H1 (cell line): ENCODE measurements around the gene HS3ST5. TPM values are rescaled to one million over a fixed set of nuclear protein-coding genes. Genes with fewer than 3 reads are reported as not detected.

Source experiments
- ATF2 ChIP-seq: IDR thresholded peaks from 2 replicates; pipeline ENCODE4 v1.6.1; 2012; ENCODE audit warnings: low read length, inconsistent platforms
- KDM4A ChIP-seq: IDR thresholded peaks from one replicate; pipeline ENCODE4 v1.7.1; 2012; ENCODE audit warnings: low read depth, mild to moderate bottlenecking, moderate library complexity, low read length, inconsistent platforms; ENCODE audit not compliant: severe bottlenecking
- RAD21 ChIP-seq, 2 experiments: IDR thresholded peaks in 1 of 2; conservative IDR thresholded peaks in 1 of 2; 2 replicates each; pipeline ENCODE4 v1.6.1; 2011; ENCODE audit warnings: low read depth in 2 of 2, low read length in 2 of 2, improper control_type of control experiment in 1 of 2, inconsistent platforms in 1 of 2, mild to moderate bottlenecking in 1 of 2, moderate library complexity in 1 of 2
- SP1 ChIP-seq: IDR thresholded peaks from 2 replicates; pipeline ENCODE4 v1.6.1; 2011; ENCODE audit warnings: low read depth, low read length
- polyA plus RNA-seq, 7 experiments: library from polyadenylated mRNA; depleted of rRNA in 3 of 7; stranded (reverse) in 5 of 7; unstranded in 2 of 7; fragments of >200 nt in 5 of 7; fragments of 200-250 nt in 2 of 7; gene quantifications; 1 replicate in 5 of 7; 2 replicates in 1 of 7; 4 replicates in 1 of 7; pipeline versions ENCODE4 v1.2.1 to v1.2.3, GENCODE V29; 2011 to 2013; ENCODE audit warnings: missing spikeins in 2 of 7, mixed read lengths in 2 of 7
- total RNA-seq: library from RNA; stranded (reverse); fragmentation: NEBNext Ultra II Directional; extraction: Animal tissue kit (Norgen Biotek cat#: 25700); gene quantifications from 2 replicates; pipeline ENCODE4 v1.2.1, GENCODE V29; 2021

HS3ST5 gene
- total and polyA plus RNA-seq, 2 of the 8 experiments (the other 6 are each of a cell fraction or from before 2014, with no cell fraction given): 1.2 to 9.9 TPM

GRCh38 chr6:114258376-114258775 lies 84.4 kb downstream of the HS3ST5 start (continued):
- TF ChIP-seq KDM4A: no peak
- no peak for TF ChIP-seq SP1
- no peak for TF ChIP-seq RAD21 (IDR thresholded peaks at IDR 0.05 in 1 of 2, conservative IDR thresholded peaks at IDR 0.05 in 1 of 2; ENCODE audit: low read depth in 2 of 2, low read length in 2 of 2)
- no peak for TF ChIP-seq ATF2
